ENCODE data around the gene CD96. TPM values are rescaled to one million over a fixed set of nuclear protein-coding genes. Genes with fewer than 3 reads are reported as not detected.

CD96 gene
- total RNA-seq, 2 donors from 2014 or later = not detected

DNA sequence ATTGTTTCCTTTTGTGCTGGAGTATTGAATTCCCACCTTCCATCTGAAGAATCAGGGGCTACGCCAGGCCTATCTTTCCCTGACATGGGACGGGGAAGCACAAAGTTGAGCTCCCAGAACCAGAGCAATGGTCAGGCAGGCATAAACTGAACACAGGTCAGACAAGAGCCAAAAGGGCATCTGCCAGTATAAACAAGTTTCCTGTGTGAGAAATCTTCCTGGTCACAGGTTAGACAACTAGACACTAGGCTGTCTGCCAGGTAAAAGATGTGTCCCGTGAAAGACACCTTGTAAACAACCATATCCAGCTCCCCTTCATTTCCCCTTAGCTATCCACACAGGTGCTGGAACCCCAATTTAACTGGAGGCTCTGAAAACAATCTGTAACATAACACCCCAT is 44.0 kb upstream of the CD96 start:
- Histone ChIP-seq H3K9me3 (ENCODE audit: control insufficient read depth, low read length) (no peaks in the 10 kb centered on the region), H3K9ac (ENCODE audit: extremely low read depth, low read length, poor library complexity, severe bottlenecking) (no peak overlapping the region), H3K27ac (ENCODE audit: low read depth, low read length) (no peak overlapping the region), H3K4me1 (ENCODE audit: control insufficient read depth, insufficient read depth, low read length) (no peaks in the 10 kb centered on the region), H3K27me3 (ENCODE audit: control insufficient read depth, insufficient read depth, low read length, poor library complexity, severe bottlenecking) (no peaks in the 10 kb centered on the region), H3K4me3 (ENCODE audit: low read length) (no peak overlapping the region), H3K36me3 (ENCODE audit: control insufficient read depth, insufficient read depth, low read length) (no peaks in the 10 kb centered on the region)
- Mint-ChIP-seq H3K36me3 (ENCODE audit: low read depth) (no peaks in the 10 kb centered on the region), H3K4me3 (no peak overlapping the region), H3K9me3 (no peaks in the 10 kb centered on the region), H3K4me1 (no peaks in the 10 kb centered on the region), H3K27me3 (ENCODE audit: insufficient read depth) (no peaks in the 10 kb centered on the region), H3K27ac (no peak overlapping the region)
- DNase-seq = no peak
- TF ChIP-seq, protein P1, sequence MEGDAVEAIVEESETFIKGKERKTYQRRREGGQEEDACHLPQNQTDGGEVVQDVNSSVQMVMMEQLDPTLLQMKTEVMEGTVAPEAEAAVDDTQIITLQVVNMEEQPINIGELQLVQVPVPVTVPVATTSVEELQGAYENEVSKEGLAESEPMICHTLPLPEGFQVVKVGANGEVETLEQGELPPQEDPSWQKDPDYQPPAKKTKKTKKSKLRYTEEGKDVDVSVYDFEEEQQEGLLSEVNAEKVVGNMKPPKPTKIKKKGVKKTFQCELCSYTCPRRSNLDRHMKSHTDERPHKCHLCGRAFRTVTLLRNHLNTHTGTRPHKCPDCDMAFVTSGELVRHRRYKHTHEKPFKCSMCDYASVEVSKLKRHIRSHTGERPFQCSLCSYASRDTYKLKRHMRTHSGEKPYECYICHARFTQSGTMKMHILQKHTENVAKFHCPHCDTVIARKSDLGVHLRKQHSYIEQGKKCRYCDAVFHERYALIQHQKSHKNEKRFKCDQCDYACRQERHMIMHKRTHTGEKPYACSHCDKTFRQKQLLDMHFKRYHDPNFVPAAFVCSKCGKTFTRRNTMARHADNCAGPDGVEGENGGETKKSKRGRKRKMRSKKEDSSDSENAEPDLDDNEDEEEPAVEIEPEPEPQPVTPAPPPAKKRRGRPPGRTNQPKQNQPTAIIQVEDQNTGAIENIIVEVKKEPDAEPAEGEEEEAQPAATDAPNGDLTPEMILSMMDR (conservative IDR thresholded peaks at IDR 0.05) = no peak
- WGBS, 2 experiments (ENCODE audit: insufficient coverage in 1 of 2, insufficient read length in 1 of 2) = 95 to 100% methylated on average over 2 to 3 of the region's 3 CpGs

DNA sequence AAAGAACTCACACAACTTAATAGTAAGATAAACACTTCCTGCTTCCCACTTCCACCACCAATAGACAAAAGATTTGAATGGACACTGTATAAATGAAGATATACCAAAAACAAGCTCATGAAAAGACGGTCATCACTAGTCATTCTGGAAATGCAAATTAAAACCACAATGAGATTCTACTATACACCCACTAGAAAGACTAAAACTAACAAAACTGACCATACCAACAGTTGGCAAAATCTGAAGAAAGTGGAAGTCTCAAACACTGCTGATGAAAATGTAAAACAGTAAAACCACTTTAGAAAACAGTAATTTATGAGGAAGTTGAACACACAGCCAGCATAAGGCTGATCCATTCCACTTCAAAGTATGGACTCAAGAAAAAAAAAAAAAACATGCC is 35.6 kb upstream of the CD96 start:
- 87% methylated on average over 1 of the region's 1 CpG; no CpG with 5 or more reads in 1 of the 2 experiments for WGBS, 2 experiments (ENCODE audit: insufficient coverage in 1 of 2, insufficient read length in 1 of 2)
- H3K27me3 ChIP-seq (ENCODE audit: control insufficient read depth, insufficient read depth, low read length, poor library complexity, severe bottlenecking) = no peaks in the 10 kb centered on the region
- H3K27ac ChIP-seq (ENCODE audit: low read depth, low read length) = no peak overlapping the region
- H3K27ac Mint-ChIP-seq = no peak overlapping the region
- no peak overlapping the region for H3K4me3 ChIP-seq (ENCODE audit: low read length)
- H3K4me3 Mint-ChIP-seq = no peak overlapping the region
- no peaks in the 10 kb centered on the region for H3K36me3 Mint-ChIP-seq (ENCODE audit: low read depth)
- no peaks in the 10 kb centered on the region for H3K9me3 ChIP-seq (ENCODE audit: control insufficient read depth, low read length)
- no peaks in the 10 kb centered on the region for H3K36me3 ChIP-seq (ENCODE audit: control insufficient read depth, insufficient read depth, low read length)
- no peak for DNase-seq
- no peaks in the 10 kb centered on the region for H3K4me1 ChIP-seq (ENCODE audit: control insufficient read depth, insufficient read depth, low read length)
- H3K9ac ChIP-seq (ENCODE audit: extremely low read depth, low read length, poor library complexity, severe bottlenecking) = no peak overlapping the region
- no peaks in the 10 kb centered on the region for H3K9me3 Mint-ChIP-seq
- H3K4me1 Mint-ChIP-seq = no peaks in the 10 kb centered on the region
- H3K27me3 Mint-ChIP-seq (ENCODE audit: insufficient read depth) = no peaks in the 10 kb centered on the region
- TF ChIP-seq, protein P1 (conservative IDR thresholded peaks at IDR 0.05) = no peak

DNA sequence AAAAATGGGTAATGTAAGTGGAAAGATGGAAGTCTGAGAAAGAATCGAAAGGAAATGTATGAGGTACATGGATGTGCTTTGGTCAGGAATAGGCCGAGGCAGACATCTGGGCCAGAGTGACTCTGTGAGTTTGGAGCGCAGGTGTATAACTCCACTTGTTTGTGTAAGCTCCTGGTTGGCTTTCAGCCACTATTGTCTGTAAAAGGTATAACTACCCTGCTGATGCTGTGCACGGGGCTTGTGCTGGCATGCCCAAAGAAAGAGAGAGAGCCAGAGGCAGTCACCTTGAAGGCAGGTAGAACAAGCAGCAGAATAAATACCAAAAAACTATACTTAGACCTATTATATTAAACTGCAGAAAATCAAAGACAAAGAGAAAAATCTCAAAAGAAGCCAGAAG is 32.7 kb upstream of the CD96 start:
- Mint-ChIP-seq H3K27me3 (ENCODE audit: insufficient read depth) (no peaks in the 10 kb centered on the region), H3K4me3 (no peak overlapping the region), H3K36me3 (ENCODE audit: low read depth) (no peaks in the 10 kb centered on the region), H3K9me3 (no peaks in the 10 kb centered on the region), H3K27ac (no peak overlapping the region), H3K4me1 (no peaks in the 10 kb centered on the region)
- WGBS, 2 experiments (ENCODE audit: insufficient coverage in 1 of 2, insufficient read length in 1 of 2) = 93% methylated on average over 3 to 4 of the region's 4 CpGs
- Histone ChIP-seq H3K9me3 (ENCODE audit: control insufficient read depth, low read length) (no peaks in the 10 kb centered on the region), H3K4me3 (ENCODE audit: low read length) (no peak overlapping the region), H3K36me3 (ENCODE audit: control insufficient read depth, insufficient read depth, low read length) (no peaks in the 10 kb centered on the region), H3K27me3 (ENCODE audit: control insufficient read depth, insufficient read depth, low read length, poor library complexity, severe bottlenecking) (no peaks in the 10 kb centered on the region), H3K27ac (ENCODE audit: low read depth, low read length) (no peak overlapping the region), H3K4me1 (ENCODE audit: control insufficient read depth, insufficient read depth, low read length) (no peaks in the 10 kb centered on the region), H3K9ac (ENCODE audit: extremely low read depth, low read length, poor library complexity, severe bottlenecking) (no peak overlapping the region)
- no peak for DNase-seq
- TF ChIP-seq, protein P1 (conservative IDR thresholded peaks at IDR 0.05) = no peak

Measured in endodermal cell (in vitro differentiated cells).